HG03280 (cell line): ENCODE results near the gene HDAC3.

Experiments used
- ATAC-seq: cut with Tn5 transposase; IDR thresholded peaks from one replicate; pipeline ENCODE4 v1.9.1; 2021; ENCODE audit warnings: mild to moderate bottlenecking, moderate library complexity; ENCODE audit not compliant: unreplicated experiment

Gene HDAC3

DNA sequence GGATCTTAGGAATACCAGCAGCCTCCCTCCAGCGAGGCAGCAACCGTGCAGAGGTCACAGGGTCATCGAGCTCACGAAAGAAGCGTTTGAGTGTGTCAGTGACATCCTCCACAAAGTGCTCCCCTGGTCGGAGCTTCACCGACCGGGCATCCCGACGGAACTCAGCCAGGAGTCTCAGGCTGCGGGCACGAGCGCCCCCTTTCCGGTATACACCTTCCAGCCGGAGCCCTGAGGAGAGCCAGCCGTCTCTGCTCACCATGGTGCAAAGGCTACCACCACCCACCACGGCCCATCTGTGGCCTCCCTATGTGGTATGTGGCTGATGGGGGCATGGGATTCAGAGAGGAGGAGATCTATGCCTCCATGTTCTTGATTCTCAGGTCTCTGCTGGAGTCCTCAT lies 25.4 kb upstream of the HDAC3 start:
- no peak for ATAC-seq

GRCh38 chr5:141657937-141658545 lies 21.4 kb upstream of the HDAC3 start:
- ATAC-seq, result peak; percentile 64

GRCh38 chr5:141657404-141657803 lies 20.8 kb upstream of the HDAC3 start:
- no peak for ATAC-seq

DNA sequence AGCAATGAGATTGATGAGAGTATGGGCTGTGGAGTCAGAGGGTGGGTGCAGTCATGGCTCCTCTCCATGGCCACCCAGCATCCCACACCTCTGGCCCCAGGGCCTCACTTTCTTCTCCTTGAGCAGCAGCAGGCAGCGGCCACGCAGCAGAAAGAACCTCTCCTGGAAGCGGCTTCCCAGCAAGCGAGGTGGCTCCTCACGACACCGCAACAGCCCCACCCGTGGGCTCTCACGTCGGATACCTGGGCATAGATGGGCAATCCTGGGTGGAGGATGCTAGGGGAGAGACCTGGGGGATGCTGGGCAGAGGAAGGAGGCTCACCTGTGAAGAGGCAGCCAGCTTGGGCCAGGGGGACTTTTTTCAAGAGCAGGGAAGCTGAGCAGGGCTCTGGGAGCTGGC lies 19.7 kb upstream of the HDAC3 start:
- ATAC-seq, result no peak

DNA sequence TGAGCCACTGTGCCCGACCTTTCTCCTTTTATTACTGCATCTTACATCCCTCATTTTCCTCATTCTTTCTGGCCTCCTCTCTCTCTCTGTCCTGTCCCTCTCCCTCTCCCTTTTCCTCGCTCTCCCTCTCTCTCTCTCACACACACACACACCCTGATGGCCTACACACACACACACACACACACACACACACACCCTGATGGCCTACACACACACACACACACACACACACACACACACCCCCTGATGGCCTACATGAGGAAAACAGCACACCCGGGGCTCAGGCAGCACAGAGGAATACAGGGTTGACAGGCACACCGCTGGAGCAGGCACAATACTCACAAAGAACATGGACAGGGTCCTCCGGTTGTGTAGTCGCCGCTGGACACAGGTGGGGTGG lies 18.4 kb upstream of the HDAC3 start:
- ATAC-seq, result no peak

DNA sequence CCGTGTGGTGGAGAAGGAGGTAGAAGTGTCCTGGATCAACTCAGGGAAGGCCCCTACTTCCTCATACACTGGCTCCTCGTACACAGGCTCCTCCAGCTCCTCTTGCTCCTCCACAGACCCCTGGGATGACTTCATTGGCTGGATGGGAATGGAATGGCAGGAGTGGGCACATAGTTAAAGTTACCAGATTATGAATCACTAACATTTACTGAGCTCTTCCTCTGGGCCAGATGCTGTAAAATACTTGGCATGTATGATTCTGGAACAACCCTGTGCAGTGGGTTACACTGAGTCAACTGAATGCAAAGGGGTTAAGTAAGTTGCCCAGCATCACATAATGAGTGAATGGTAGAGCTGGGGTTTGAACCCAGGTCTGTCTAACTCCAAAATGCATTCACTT lies 17.6 kb upstream of the HDAC3 start:
- no peak for ATAC-seq

- no peak for ATAC-seq
Measured at GRCh38 chr5:141651728-141652105, 15.1 kb upstream of the HDAC3 start.

DNA sequence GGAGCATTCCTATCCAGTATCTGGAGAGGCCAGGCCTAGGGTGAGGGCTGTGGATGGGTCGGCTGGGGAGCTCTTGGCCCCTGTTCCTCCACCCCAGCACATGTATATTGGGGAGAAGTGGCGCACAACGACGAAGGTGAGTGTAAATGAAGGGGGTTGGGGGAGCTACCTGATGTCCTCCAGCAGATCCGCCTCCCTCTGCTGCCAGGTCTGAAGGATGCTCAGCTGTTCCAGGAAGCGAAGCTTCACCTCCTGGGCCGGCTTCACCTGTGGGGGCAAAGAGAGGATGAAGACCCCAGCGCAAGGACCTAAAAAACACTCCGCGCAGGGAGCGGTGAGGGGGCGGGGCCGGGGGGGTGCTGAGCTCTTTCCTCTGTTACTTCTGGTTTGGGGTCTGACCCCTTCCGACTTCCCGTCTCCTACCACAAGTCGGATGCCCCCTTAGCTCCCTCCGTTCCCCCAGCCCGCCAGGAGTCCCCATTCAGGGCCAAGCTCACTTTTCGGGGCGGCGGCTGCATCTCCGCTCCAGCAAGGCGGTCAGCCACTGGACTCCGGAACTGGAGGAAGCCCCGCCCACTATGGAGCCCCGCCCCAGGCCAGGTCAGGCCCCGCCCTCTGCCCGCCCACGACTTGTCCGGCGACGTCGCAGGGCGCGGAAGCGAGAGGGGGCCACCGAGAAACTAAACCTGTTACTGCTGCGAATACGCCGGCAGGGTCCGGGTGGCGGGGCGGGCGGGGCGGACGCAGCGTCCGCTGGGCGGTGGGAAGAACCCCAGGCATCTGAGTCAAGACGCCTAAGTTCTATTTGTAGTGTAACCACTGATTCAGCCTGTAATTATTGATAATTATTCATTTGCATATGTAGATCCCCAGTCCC lies 14.4 kb upstream of the HDAC3 start, which contains the start of gene FCHSD1:
TSS of gene FCHSD1 (minus strand) at position 568 of the 877 bp plus-strand sequence. CDS start at position 518, 50 bp downstream.
- ATAC-seq, result peak; percentile 96

DNA sequence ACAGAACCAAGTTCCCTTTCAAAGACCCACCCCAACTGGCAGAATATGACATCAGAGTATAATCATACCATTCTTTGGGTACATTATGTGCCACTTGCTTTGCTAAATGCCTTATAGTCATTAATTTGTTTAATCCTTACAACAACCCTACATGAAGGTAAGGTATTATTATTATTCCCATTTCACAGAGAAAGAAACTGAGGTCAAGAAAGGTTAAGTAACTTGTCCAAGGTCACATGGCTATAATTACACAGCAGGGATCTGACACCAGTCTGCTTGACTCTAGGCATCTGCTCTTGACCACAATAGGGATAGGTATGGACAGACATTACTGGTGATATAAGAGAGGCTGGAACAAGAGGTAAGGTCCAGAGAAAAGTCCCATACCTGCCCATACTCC lies 13.3 kb upstream of the HDAC3 start:
- ATAC-seq, result no peak

DNA sequence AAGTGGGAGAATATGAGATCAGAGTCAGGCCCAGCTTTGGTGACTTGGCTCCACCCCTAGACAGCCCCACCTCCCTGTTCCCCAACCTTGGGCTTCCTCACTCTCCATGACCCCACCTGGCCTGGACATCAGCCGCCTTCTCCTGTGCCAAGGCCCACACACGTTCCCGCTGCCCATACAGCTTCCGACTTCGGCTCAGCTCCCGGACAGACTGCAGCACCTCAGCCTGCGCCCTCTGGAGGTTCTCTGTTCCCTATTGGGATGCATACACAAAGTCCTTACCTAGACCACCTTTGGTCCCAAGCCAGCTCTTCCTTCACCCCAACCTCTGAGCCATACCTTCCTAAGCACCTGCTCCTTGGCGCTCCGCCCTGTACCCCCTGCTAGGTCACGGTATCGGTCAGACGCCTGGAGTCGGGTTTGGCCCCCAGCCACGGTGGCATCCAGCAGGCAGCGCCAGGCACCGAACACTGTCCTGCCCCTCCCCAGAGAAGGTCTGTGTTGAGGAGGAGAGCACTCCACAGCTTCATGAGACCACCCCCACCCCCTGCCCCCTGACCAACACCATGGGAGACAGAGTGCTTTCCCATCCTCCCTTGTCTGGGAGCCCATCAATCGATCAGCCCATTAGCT lies 12.5 kb upstream of the HDAC3 start:
- no peak for ATAC-seq

DNA sequence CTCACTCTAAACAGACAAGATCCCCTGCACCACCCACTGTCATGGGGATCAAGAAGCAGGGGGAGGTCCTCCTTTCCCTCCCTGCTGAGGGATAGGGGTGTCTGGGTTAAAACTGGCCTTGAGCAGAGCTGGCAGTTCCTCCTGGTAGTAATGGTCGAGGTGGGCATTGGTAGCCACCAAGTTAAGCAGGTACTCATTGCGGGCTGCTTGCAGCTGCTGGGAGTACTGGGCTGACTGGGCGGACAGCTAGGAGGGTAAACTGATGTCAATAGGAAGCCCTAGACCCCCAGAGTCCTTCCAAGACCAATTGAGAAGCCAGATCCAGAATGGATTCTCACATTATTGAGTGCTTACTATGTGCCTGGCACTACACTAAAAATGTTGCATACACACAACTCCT lies 11.2 kb upstream of the HDAC3 start:
- no peak for ATAC-seq

GRCh38 chr5:141647242-141647641 lies 10.6 kb upstream of the HDAC3 start:
- ATAC-seq, result no peak

DNA sequence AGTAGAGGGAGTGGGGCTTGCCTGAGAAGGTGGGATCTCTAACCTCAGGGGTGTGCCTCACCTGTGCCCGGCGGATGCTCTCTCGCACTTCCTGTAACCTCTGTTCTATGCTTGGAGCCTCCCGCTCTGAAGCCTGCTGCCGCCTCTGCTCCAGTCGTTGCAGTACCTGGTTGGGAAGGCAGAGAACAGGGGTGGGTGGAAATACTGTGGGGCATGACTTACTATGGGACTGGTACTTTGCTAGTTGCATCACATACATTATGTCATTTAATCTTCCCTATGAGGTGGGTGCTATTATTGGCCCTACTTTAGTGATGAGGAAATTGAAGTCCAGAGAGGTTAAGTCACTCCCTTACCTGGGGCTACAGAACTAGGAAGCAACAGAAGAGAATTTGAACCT lies 9.4 kb upstream of the HDAC3 start:
- no peak for ATAC-seq

- ATAC-seq, result peak; percentile 41
Measured at GRCh38 chr5:141641634-141642267, 5.1 kb upstream of the HDAC3 start.

DNA sequence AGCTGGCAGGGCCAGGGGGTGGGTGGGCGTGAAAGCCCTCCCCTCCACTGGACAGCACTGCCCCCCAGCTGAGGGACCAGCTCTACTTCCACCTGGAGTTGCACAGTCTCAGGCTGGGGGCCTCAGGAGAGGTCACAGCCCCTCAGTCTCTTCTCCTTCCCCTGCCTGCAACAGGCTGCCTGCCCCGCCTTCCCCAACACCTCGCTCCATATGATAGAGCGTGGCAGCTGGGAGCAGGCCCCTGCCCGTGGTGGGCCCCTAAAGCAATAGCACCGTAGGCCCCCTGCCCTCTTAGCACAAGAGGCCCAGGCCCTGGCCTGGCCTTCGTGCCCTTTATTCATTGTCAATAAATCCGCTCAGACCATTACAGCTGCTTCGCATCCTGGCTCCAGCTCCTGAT lies 4.0 kb upstream of the HDAC3 start:
- no peak for ATAC-seq

- ATAC-seq, result no peak
Measured at GRCh38 chr5:141640051-141640415, 3.4 kb upstream of the HDAC3 start.

- ATAC-seq, result no peak
Measured at GRCh38 chr5:141639357-141640050, 2.9 kb upstream of the HDAC3 start.

- no peak for ATAC-seq
Measured at GRCh38 chr5:141638771-141639170, 2.1 kb upstream of the HDAC3 start.

DNA sequence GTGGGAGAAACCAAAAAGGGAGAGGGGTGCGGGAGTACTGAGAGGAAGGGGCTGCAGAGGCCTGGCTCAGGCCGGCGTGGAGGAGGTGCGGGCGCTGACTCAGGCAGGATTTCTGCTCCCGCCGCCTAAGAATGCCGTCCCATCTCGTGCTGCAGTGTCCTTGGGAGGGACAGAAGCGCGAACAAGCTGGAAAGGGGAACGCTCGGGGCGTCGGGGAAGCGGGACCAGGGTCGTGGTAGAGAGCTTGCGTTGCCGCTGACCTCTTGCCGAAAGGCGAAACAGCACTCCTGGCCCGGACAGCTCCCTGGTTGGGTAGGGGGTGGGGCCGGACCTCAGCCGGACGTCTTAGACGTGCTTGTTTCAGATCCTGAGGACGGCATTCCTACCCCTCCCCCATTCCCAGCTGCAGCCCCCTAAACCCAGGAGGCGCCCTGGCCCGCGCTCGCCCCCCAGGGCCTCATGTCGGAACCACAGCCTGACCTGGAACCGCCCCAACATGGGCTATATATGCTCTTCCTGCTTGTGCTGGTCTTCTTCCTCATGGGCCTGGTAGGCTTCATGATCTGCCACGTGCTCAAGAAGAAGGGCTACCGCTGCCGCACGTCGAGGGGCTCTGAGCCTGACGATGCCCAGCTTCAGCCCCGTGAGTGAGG lies 1.2 kb upstream of the HDAC3 start:
- peak; percentile 21 for ATAC-seq

- ATAC-seq, result peak; percentile 31
Measured at GRCh38 chr5:141637123-141637766, 596 bp upstream of the HDAC3 start.
